ENCODE measurements around the gene CCDC127. TPM values are rescaled to one million over a fixed set of nuclear protein-coding genes. Genes with fewer than 3 reads are reported as not detected.

The CCDC127 gene
- polyA plus RNA-seq, 1 experiment, result 4.5 TPM

DNA sequence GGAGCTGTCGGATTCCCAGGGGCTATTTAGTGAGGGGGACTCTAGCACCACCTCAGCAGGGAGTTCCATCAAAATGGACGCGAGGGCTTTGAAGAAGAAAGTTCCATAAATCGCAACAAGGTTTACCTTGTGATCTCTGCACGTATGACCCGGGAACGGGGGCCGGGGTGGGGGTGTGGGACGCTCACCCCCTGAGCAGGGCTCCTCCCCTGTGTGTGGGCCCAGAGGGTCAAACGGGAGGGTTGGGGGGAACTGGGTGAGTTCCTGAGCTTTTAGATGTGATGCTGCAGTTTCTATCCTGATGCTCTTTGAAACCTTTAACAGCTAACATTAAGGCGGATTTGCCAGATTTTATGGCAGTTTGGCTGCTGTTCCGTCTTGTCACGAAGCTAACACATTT is 45.5 kb downstream of the CCDC127 start:
- TF ChIP-seq, protein P1, sequence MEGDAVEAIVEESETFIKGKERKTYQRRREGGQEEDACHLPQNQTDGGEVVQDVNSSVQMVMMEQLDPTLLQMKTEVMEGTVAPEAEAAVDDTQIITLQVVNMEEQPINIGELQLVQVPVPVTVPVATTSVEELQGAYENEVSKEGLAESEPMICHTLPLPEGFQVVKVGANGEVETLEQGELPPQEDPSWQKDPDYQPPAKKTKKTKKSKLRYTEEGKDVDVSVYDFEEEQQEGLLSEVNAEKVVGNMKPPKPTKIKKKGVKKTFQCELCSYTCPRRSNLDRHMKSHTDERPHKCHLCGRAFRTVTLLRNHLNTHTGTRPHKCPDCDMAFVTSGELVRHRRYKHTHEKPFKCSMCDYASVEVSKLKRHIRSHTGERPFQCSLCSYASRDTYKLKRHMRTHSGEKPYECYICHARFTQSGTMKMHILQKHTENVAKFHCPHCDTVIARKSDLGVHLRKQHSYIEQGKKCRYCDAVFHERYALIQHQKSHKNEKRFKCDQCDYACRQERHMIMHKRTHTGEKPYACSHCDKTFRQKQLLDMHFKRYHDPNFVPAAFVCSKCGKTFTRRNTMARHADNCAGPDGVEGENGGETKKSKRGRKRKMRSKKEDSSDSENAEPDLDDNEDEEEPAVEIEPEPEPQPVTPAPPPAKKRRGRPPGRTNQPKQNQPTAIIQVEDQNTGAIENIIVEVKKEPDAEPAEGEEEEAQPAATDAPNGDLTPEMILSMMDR (IDR thresholded peaks at IDR 0.05; ENCODE audit: insufficient read depth, low read depth, low read length), result no peak
- no peak overlapping the region for H3K4me3 ChIP-seq (ENCODE audit: low read depth, low read length)
- ChIA-PET CTCF (no interaction called here), POLR2A (no interaction called here)
- H3K36me3 ChIP-seq (ENCODE audit: control insufficient read depth, insufficient read depth, low read length), result peaks cover 2% of the 10 kb centered on the region; the same call in 1 of the 2 replicates
- H3K27me3 ChIP-seq (ENCODE audit: control insufficient read depth, insufficient read depth, low read length), result 0 out of 2 replicates have a peak, but pooled peaks cover 1% of the 10 kb centered on the region
- DNase-seq (ENCODE audit: low read depth), result no peak

DNA sequence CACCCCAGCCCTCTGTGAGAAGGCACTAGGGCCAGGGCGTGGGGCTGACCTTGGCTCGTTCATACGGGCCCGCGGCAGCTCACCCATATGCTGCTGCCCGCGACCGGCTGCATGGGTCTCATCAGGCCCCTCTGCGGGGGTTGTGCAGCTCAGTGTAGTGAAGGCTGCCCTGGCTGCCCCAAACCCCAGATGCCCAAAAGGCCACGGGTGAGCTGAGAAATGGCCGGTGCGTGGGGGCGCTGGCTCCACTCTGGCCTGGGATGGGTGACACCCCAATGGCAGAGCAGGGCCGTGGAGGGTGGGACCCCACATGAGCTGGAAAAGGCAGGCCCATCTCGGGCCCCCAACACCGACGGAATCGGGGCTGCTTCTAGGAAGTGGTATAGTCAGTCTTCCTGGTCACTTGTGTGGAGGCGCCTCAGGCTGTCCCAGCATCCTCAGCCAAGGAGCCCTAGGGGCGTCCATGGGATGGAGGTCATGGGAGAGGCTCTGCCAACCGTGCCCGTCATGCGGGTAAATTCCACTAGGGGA is 46.1 kb downstream of the CCDC127 start:
- POLR2A ChIA-PET, result no interaction called here
- Histone ChIP-seq H3K4me3 (ENCODE audit: low read depth, low read length) (no peak overlapping the region), H3K27me3 (ENCODE audit: control insufficient read depth, insufficient read depth, low read length) (0 out of 2 replicates have a peak, but pooled peaks cover 1% of the 10 kb centered on the region), H3K36me3 (ENCODE audit: control insufficient read depth, insufficient read depth, low read length) (peaks cover 2% of the 10 kb centered on the region; the same call in 1 of the 2 replicates)
- CTCF ChIA-PET, result interaction anchor here (3.3 kb wide), 1 partner anchor 17 kb away, joined by 18 read pairs; no protein-coding TSS in a partner anchor
- DNase-seq (ENCODE audit: low read depth), result no peak
- TF ChIP-seq, protein P1 (IDR thresholded peaks at IDR 0.05; ENCODE audit: insufficient read depth, low read depth, low read length), result no peak

DNA sequence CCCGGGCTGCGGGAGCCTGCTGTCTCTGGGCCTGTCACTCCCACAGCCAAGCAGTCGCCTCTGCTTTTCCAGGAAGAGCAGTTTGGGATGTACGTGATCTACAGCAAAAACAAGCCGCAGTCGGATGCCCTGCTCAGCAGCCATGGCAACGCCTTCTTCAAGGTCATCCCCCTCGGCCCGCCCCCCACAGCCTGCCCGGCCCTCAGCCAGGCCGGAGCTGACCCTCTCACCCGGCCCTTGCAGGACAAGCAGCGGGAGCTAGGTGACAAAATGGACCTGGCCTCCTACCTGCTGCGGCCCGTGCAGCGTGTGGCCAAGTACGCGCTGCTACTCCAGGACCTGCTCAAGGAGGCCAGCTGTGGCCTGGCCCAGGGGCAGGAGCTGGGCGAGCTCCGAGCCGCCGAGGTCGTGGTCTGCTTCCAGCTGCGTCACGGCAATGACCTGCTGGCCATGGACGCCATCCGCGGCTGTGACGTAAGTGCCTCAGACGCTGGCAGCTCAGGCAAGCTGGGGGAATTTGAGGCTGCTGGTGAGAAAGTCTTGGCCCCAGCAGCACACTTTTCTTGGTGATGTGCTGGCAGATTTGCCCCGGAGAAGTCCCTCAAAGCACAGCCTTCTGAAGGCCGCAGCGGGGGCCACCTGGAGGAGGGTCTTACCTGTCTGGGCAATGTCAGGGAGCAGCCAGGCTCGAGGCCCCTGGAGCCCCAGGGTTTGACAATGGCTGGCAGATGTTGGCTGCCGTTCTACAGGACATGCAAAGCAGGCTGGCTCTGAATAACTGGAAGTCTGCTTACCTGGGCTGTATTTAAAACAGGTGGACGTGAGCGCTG is 46.8 kb downstream of the CCDC127 start:
- ChIA-PET CTCF (interaction anchor here (1.3 to 3.3 kb wide), 2 partner anchors 17 to 20 kb away, joined by 4 to 18 read pairs; partner anchors contain the start of gene LRRC14B), POLR2A (no interaction called here)
- Histone ChIP-seq H3K36me3 (ENCODE audit: control insufficient read depth, insufficient read depth, low read length) (peaks cover 2% of the 10 kb centered on the region; the same call in 1 of the 2 replicates), H3K4me3 (ENCODE audit: low read depth, low read length) (no peak overlapping the region), H3K27me3 (ENCODE audit: control insufficient read depth, insufficient read depth, low read length) (0 out of 2 replicates have a peak, but pooled peaks cover 1% of the 10 kb centered on the region)
- DNase-seq (ENCODE audit: low read depth), result no peak
- TF ChIP-seq, protein P1 (IDR thresholded peaks at IDR 0.05; ENCODE audit: insufficient read depth, low read depth, low read length), result no peak

DNA sequence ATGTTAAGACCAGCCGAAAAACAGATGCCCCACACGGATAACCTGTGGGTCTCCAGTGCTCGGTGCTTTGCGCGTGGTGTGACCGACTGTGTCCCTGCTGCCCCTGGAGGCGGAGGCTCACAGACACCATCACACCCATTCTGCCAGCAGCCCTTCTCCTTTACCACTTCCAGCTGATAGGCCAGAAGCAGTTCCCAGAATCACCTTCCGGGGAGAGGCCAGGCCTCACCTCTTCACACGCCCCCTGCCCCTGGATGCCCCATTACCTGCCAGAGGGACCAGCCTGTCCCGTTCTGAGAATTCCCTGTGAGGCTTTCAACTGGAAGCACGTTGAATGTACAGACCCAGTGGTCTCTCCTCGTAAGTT is 48.2 kb downstream of the CCDC127 start:
- TF ChIP-seq, protein P1 (IDR thresholded peaks at IDR 0.05; ENCODE audit: insufficient read depth, low read depth, low read length), result no peak
- no peak for DNase-seq (ENCODE audit: low read depth)
- H3K4me3 ChIP-seq (ENCODE audit: low read depth, low read length), result no peak overlapping the region
- 0 out of 2 replicates have a peak, but pooled peaks cover 1% of the 10 kb centered on the region for H3K27me3 ChIP-seq (ENCODE audit: control insufficient read depth, insufficient read depth, low read length)
- H3K36me3 ChIP-seq (ENCODE audit: control insufficient read depth, insufficient read depth, low read length), result peaks cover 2% of the 10 kb centered on the region; the same call in 1 of the 2 replicates
- POLR2A ChIA-PET, result interaction anchor here (0.6 to 0.9 kb wide), 3 partner anchors 11 to 209 kb away, joined by 3 to 5 read pairs (median 4); partner anchors contain the start of genes CCDC127 and SDHA
- CTCF ChIA-PET, result interaction anchor here (1.0 to 3.3 kb wide), 2 partner anchors 19 to 91 kb away, joined by 3 to 18 read pairs; no protein-coding TSS in a partner anchor

Measured in BJ (cell line).